Stimulated activated naive CD8-positive, alpha-beta T cell treated with anti-CD3 and anti-CD28 coated beads, Interleukin-15, amount 100 ng/mL, for 72 hours (primary cell): Measurements from ENCODE around the gene MOB3B.

Source experiments
- ATAC-seq: fragments of 150-1000 bp; cut with Tn5 transposase; 2 replicates; pipeline ENCODE4 v1.10.0; 2021; ENCODE audit warnings: mild to moderate bottlenecking, moderate library complexity
- DNase-seq, 2 donors: peaks; one replicate each; pipeline ENCODE4 v3.0.0; 2021 to 2022
- H3K27ac Mint-ChIP-seq, 2 donors: one replicate each; pipeline ENCODE4 v1.8.0; 2022; ENCODE audit warnings: mild to moderate bottlenecking in 2 of 2, mixed read lengths in 2 of 2, moderate library complexity in 2 of 2
- H3K27me3 Mint-ChIP-seq: one replicate; pipeline ENCODE4 v1.8.0; 2022; ENCODE audit warnings: mixed read lengths
- H3K4me1 Mint-ChIP-seq: one replicate; pipeline ENCODE4 v1.8.0; 2022; ENCODE audit warnings: mild to moderate bottlenecking, mixed read lengths
- H3K4me3 Mint-ChIP-seq, 2 donors: one replicate each; pipeline ENCODE4 v1.8.0; 2022; ENCODE audit warnings: mild to moderate bottlenecking in 2 of 2, mixed read lengths in 2 of 2, moderate library complexity in 1 of 2
- H3K9me3 Mint-ChIP-seq, 2 donors: one replicate each; pipeline ENCODE4 v1.8.0; 2022; ENCODE audit warnings: mixed read lengths in 2 of 2

The MOB3B gene

GRCh38 chr9:27377811-27378456, 151.7 kb downstream of the MOB3B start:
- Mint-ChIP-seq H3K4me3 (no peak overlapping the region), H3K27ac (no peak overlapping the region), H3K4me1 (peaks cover 17% of the 10 kb centered on the region), H3K27me3 (peaks cover 8% of the 10 kb centered on the region), H3K9me3 (no peaks in the 10 kb centered on the region)
- DNase-seq (no peak), ATAC-seq (no peak)

DNA sequence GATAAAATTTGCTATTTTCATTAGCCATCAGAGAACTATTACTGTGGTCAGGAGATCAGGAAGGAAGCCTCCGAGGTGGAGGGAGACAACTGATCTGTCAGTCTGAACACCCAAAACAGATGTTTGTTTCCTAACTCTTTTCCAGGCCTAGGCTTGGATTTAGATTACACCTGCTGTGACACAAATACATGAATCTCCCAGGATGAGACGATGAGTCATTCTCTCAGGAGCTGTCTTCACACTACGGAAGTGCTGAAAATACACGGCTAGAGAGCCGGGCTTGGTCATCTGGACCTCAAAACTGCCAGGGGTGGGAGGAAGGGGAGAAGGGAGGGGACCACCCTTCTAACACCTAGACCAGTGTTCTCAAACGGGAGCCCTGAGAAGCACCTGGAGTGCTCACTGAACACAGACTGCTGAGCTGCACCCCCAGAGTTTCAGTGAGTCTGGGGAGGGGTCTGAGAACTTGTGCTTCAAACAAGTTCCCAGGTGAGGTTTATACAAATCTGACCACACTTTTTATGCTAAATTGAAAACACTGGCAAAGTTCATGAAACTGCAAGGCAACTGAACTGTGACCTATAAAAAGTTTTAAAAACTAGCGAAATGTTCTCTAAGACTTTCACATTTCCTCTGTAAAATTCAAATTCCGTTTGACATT, 152.3 kb downstream of the MOB3B start:
- Mint-ChIP-seq H3K27me3 (peaks cover 8% of the 10 kb centered on the region), H3K4me1 (peaks cover 17% of the 10 kb centered on the region), H3K9me3 (no peaks in the 10 kb centered on the region), H3K4me3 (no peak overlapping the region), H3K27ac (no peak overlapping the region)
- no peak for ATAC-seq
- no peak for DNase-seq

- ATAC-seq, result no peak
- H3K4me3 Mint-ChIP-seq, result no peak overlapping the region
- H3K4me1 Mint-ChIP-seq, result peaks cover 5% of the 10 kb centered on the region
Measured at GRCh38 chr9:27373851-27374250, 155.8 kb downstream of the MOB3B start.

GRCh38 chr9:27372615-27373014, 157.0 kb downstream of the MOB3B start:
- no peak overlapping the region for H3K27ac Mint-ChIP-seq
- no peaks in the 10 kb centered on the region for H3K9me3 Mint-ChIP-seq
- H3K4me1 Mint-ChIP-seq, result peaks cover 8% of the 10 kb centered on the region
- no peak overlapping the region for H3K4me3 Mint-ChIP-seq
- ATAC-seq, result no peak
- DNase-seq, result no peak
- H3K27me3 Mint-ChIP-seq, result peaks cover 29% of the 10 kb centered on the region

More at GRCh38 chr9:27373851-27374250, 155.8 kb downstream of the MOB3B start:
- H3K9me3 Mint-ChIP-seq, result no peaks in the 10 kb centered on the region
- H3K27me3 Mint-ChIP-seq, result peaks cover 20% of the 10 kb centered on the region
- DNase-seq, result no peak
- no peak overlapping the region for H3K27ac Mint-ChIP-seq

GRCh38 chr9:27371382-27371781, 158.2 kb downstream of the MOB3B start:
- DNase-seq (no peak), ATAC-seq (no peak)
- peaks cover 26% of the 10 kb centered on the region for H3K27me3 Mint-ChIP-seq
- peaks cover 20% of the 10 kb centered on the region for H3K4me1 Mint-ChIP-seq
- H3K4me3 Mint-ChIP-seq, result no peak overlapping the region
- no peaks in the 10 kb centered on the region for H3K9me3 Mint-ChIP-seq
- peak overlapping the region in 1 of 2 donors; percentile 56 for H3K27ac Mint-ChIP-seq

DNA sequence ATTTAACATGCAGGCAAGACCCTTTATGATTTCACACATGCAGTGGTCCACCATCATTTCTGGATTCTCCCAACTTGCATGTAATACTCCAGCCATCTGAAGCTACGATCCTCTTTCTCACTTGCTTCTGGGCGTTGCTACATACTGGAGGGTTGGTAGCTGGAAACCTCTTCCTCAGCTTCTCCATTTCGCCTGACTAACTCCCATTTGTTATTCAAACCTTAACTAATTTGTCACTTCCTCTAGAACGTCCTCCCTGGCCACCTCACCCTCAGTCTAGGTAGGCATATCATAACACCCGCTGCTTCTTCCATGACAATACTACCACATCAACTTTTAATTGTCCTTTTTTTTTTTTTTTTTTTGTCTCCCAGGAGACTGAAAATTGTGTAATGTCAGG, 160.0 kb downstream of the MOB3B start:
- Mint-ChIP-seq H3K4me3 (no peak overlapping the region), H3K4me1 (peaks cover 36% of the 10 kb centered on the region), H3K9me3 (no peaks in the 10 kb centered on the region), H3K27me3 (peaks cover 26% of the 10 kb centered on the region), H3K27ac (no peak overlapping the region)
- DNase-seq (no peak), ATAC-seq (no peak)

- H3K27me3 Mint-ChIP-seq, result peaks cover 26% of the 10 kb centered on the region
Measured at GRCh38 chr9:27368316-27368985, 161.2 kb downstream of the MOB3B start.

GRCh38 chr9:27367921-27368315, 161.7 kb downstream of the MOB3B start:
- ATAC-seq (no peak), DNase-seq (no peak)
- no peak overlapping the region for H3K4me3 Mint-ChIP-seq
- H3K4me1 Mint-ChIP-seq, result peaks cover 36% of the 10 kb centered on the region
- H3K27me3 Mint-ChIP-seq, result peaks cover 26% of the 10 kb centered on the region
- no peaks in the 10 kb centered on the region for H3K9me3 Mint-ChIP-seq
- peak overlapping the region in 1 of 2 donors; percentile 2 for H3K27ac Mint-ChIP-seq

More at GRCh38 chr9:27368316-27368985, 161.2 kb downstream of the MOB3B start:
- no peak for DNase-seq
- no peaks in the 10 kb centered on the region for H3K9me3 Mint-ChIP-seq
- peaks cover 36% of the 10 kb centered on the region for H3K4me1 Mint-ChIP-seq
- H3K27ac Mint-ChIP-seq, result peak overlapping the region in 1 of 2 donors; percentile 2
- ATAC-seq, result no peak
- no peak overlapping the region for H3K4me3 Mint-ChIP-seq

GRCh38 chr9:27367175-27367798, 162.3 kb downstream of the MOB3B start:
- DNase-seq (no peak), ATAC-seq (peak; percentile 21)
- Mint-ChIP-seq H3K27ac (peak overlapping the region in 1 of 2 donors; percentile 48), H3K9me3 (no peaks in the 10 kb centered on the region), H3K27me3 (peaks cover 26% of the 10 kb centered on the region), H3K4me1 (peaks cover 36% of the 10 kb centered on the region), H3K4me3 (peak overlapping the region; percentile 62 to 68)

- Mint-ChIP-seq H3K27me3 (peaks cover 27% of the 10 kb centered on the region), H3K9me3 (no peaks in the 10 kb centered on the region), H3K4me3 (peak overlapping the region; percentile 11 to 68), H3K27ac (peak overlapping the region in 1 of 2 donors; percentile 68), H3K4me1 (peaks cover 36% of the 10 kb centered on the region)
- peak; percentile 53 to 73 for DNase-seq
- peak; percentile 100 for ATAC-seq
Measured at GRCh38 chr9:27365707-27366376, 163.8 kb downstream of the MOB3B start.

DNA sequence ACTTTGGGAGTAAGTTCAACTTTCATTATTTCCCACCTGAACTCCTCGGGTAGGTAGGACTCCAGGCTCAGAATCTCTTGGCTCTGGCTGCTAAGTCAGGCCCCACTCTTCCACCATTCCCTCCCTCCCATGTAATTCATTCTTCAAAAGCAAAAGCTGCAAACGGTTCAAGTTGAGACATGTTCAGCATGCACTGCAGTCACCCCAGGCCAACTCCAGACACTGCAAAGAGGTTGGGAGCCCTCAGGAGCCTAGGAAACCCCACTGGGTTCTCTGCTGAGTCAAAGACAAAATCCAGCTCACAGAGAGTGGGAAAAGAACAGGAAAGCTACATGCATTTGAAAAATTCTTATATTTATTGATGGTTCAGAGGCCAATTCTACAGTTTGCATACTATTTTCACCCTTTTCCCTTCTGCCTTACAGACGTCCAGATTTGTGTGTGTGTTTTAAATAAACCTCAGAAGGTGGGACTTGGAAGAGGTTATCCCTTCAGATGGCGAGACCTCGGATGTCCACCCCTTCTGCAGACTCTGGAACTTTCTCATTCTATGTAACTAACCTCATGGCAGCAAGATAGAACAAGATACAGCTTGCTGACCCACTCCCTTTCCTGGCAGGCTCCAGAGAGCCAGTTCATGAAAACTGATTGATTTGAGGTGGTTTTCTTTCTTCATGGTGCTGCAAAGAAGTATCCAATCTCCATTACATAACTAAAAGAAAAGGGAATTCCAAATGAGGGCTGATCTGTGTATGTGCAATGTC, 167.0 kb downstream of the MOB3B start:
- DNase-seq (no peak), ATAC-seq (no peak)
- H3K27me3 Mint-ChIP-seq, result peaks cover 12% of the 10 kb centered on the region
- no peak overlapping the region for H3K27ac Mint-ChIP-seq
- H3K4me1 Mint-ChIP-seq, result peaks cover 28% of the 10 kb centered on the region
- no peak overlapping the region for H3K4me3 Mint-ChIP-seq
- H3K9me3 Mint-ChIP-seq, result no peaks in the 10 kb centered on the region

DNA sequence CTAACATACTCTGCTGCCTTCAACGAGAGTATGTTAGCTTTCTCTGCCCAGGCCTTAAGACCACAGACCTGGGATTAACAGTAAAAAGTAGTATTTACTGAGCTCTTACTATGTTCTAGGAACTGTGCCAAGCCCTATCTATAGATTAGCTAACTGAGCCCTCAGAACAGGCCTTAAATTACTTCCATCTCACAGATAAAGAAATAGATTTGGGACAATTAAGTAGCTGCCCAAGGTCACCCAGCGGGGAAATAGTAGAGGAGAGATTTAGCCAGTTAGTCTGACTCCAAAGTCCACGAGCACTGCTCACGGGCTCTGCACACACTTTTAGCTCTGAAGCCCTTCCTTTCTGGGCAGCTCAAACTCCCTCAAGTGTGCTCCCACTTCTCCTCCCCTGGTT, 168.1 kb downstream of the MOB3B start:
- Mint-ChIP-seq H3K4me1 (peaks cover 21% of the 10 kb centered on the region), H3K27me3 (peaks cover 7% of the 10 kb centered on the region), H3K4me3 (no peak overlapping the region), H3K9me3 (no peaks in the 10 kb centered on the region), H3K27ac (no peak overlapping the region)
- ATAC-seq (no peak), DNase-seq (no peak)

DNA sequence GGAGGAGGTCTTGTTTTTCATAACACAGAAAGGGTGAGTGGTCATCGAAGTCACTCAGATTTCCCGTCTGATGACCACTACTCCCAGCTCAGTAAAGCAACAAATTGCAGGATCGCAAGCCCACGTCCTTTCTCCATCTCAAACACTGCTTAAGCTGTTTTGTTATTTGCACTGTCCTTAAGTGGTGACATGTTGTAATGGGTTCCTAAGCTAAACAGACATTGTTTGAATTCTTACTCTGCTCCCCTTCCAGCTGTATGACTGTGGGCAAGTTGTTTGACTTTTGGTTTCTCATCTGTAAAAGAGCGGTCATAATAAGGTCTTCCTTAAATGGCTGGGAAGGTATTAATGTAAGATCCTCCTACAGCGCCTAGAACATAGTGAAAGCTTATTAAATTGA, 169.9 kb downstream of the MOB3B start:
- H3K9me3 Mint-ChIP-seq, result no peaks in the 10 kb centered on the region
- peaks cover 8% of the 10 kb centered on the region for H3K4me1 Mint-ChIP-seq
- no peak overlapping the region for H3K27ac Mint-ChIP-seq
- no peak for ATAC-seq
- no peak for DNase-seq
- peaks cover 7% of the 10 kb centered on the region for H3K27me3 Mint-ChIP-seq
- H3K4me3 Mint-ChIP-seq, result no peak overlapping the region

DNA sequence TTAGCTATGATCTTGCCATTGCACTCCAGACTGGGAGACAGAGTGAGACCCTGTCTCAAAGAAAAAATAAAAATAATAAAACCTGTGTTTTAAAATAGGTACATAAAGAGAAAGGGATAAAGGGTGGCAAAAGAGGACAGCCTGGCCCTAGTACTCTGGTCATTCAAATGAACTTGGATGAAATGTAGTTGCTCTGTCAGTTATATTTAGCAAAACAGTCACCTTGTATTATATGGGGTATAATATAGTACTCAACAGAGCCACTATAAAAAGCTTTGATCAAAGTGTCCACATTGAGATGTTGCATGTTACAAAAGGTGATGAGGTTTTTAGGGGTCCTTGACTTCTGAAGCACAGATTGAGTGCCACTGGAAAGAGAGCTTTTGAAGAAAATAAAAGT, 171.6 kb downstream of the MOB3B start:
- Mint-ChIP-seq H3K9me3 (no peaks in the 10 kb centered on the region), H3K4me3 (no peak overlapping the region), H3K4me1 (peaks cover 19% of the 10 kb centered on the region), H3K27me3 (peaks cover 14% of the 10 kb centered on the region), H3K27ac (no peak overlapping the region)
- ATAC-seq (no peak), DNase-seq (no peak)

DNA sequence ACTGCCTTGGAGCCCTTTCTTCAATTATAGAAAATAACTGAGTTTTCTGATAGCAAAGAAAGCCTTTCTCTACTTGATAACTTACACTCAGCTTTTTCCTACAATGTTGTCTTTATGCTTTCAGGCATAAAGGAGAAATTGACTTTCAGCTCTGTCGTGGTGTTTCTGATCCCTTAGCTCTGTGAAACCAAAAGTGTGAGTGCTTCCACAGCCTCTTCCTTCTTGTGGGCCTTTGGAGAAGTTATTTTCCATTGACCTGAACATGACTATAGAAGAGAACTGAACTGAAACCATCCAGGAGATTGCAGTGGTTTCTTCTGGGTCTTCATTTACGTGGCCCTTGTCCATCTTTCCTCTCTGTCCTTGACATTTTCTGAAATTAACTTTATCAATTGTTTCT, 173.2 kb downstream of the MOB3B start:
- H3K27ac Mint-ChIP-seq, result no peak overlapping the region
- H3K4me1 Mint-ChIP-seq, result peaks cover 35% of the 10 kb centered on the region
- no peak overlapping the region for H3K4me3 Mint-ChIP-seq
- DNase-seq, result no peak
- peaks cover 14% of the 10 kb centered on the region for H3K27me3 Mint-ChIP-seq
- no peak for ATAC-seq
- no peaks in the 10 kb centered on the region for H3K9me3 Mint-ChIP-seq
